OCI-M2 (cell line): Measurements from ENCODE around the gene MBOAT1.
A peak's percentile ranks its signal among the peaks of the same experiment; 100 is the strongest.
"Not testable (repeated sequence)": the region's sequence is repeated elsewhere in the genome, so short reads cannot be mapped to it uniquely, and the experiment has no call there.

ENCODE experiments used
- DNase-seq: peaks from one replicate; lab custom pipeline; 2025; ENCODE audit not compliant: unreplicated experiment; lab: John Stamatoyannopoulos, UW

MBOAT1 gene

GRCh38 chr6:20212392-20213111, at the start of gene MBOAT1:
Gene MBOAT1, minus strand, starts transcription at chr6:20212469. Its CDS starts 235 bp downstream, at chr6:20212234.
- peak; percentile 74 for DNase-seq

GRCh38 chr6:20261685-20262084, 49.4 kb upstream of the MBOAT1 start:
- no peak for DNase-seq

GRCh38 chr6:20260360-20260759, 48.1 kb upstream of the MBOAT1 start:
- DNase-seq, result no peak

GRCh38 chr6:20259316-20260049, 47.2 kb upstream of the MBOAT1 start:
- no peak for DNase-seq

- no peak for DNase-seq
Measured at GRCh38 chr6:20255428-20255827, 43.2 kb upstream of the MBOAT1 start.

- DNase-seq, result no peak
Measured at GRCh38 chr6:20254295-20254694, 42.0 kb upstream of the MBOAT1 start.

GRCh38 chr6:20253021-20253420, 40.8 kb upstream of the MBOAT1 start:
- DNase-seq, result no peak

GRCh38 chr6:20252311-20252710, 40.0 kb upstream of the MBOAT1 start:
- DNase-seq, result no peak

GRCh38 chr6:20251525-20251924, 39.3 kb upstream of the MBOAT1 start:
- no peak for DNase-seq

GRCh38 chr6:20246125-20246524, 33.9 kb upstream of the MBOAT1 start:
- DNase-seq, result no peak

- DNase-seq, result not testable (repeated sequence)
Measured at GRCh38 chr6:20244807-20245681, 32.8 kb upstream of the MBOAT1 start.

- DNase-seq, result no peak
Measured at GRCh38 chr6:20243288-20243687, 31.0 kb upstream of the MBOAT1 start.

- DNase-seq, result no peak
Measured at GRCh38 chr6:20242397-20242796, 30.1 kb upstream of the MBOAT1 start.

GRCh38 chr6:20241102-20241501, 28.8 kb upstream of the MBOAT1 start:
- DNase-seq, result no peak

- no peak for DNase-seq
Measured at GRCh38 chr6:20238688-20239587, 26.7 kb upstream of the MBOAT1 start.

- no peak for DNase-seq
Measured at GRCh38 chr6:20237677-20238460, 25.6 kb upstream of the MBOAT1 start.

- no peak for DNase-seq
Measured at GRCh38 chr6:20236909-20237600, 24.8 kb upstream of the MBOAT1 start.

GRCh38 chr6:20236344-20236743, 24.1 kb upstream of the MBOAT1 start:
- DNase-seq, result no peak

- DNase-seq, result no peak
Measured at GRCh38 chr6:20235041-20235440, 22.8 kb upstream of the MBOAT1 start.
